ENCODE measurements around the gene MAFB. TPM values are rescaled to one million over a fixed set of nuclear protein-coding genes. Genes with fewer than 3 reads are reported as not detected.

The MAFB gene
- total RNA-seq, 1 experiment from 2014 or later: 0.88 TPM

- CTCF ChIA-PET: no interaction called here
- Histone ChIP-seq H3K36me3 (ENCODE audit: control insufficient read depth, insufficient read depth, low read length) (no peaks in the 10 kb centered on the region), H3K4me3 (ENCODE audit: low read depth, low read length) (no peak overlapping the region), H3K27me3 (replicated peaks; ENCODE audit: control insufficient read depth, insufficient read depth, low read length) (no peaks in the 10 kb centered on the region; the same call in 1 of the 2 replicates), H3K9me3 (no peaks in the 10 kb centered on the region), H3K4me1 (no peaks in the 10 kb centered on the region)
- intact Hi-C loops (cut with micrococcal nuclease; ENCODE audit: unreplicated experiment): no loop called here
- TF ChIP-seq CTCF (IDR thresholded peaks at IDR 0.05; ENCODE audit: insufficient read depth in 1 of 2, low read depth in 1 of 2, low read length in 1 of 2, severe bottlenecking in 1 of 2, unreplicated experiment in 1 of 2): no peak
- no peaks in the 10 kb centered on the region for H3K4me1 Mint-ChIP-seq (ENCODE audit: low read depth, unreplicated experiment)
- H3K36me3 Mint-ChIP-seq (ENCODE audit: insufficient read depth, unreplicated experiment): no peaks in the 10 kb centered on the region
- DNase-seq: no peak
- no peak overlapping the region for H3K4me3 Mint-ChIP-seq (ENCODE audit: unreplicated experiment)
- H3K27ac Mint-ChIP-seq (ENCODE audit: unreplicated experiment): no peak overlapping the region
- POLR2A ChIA-PET: no interaction called here
- BruUV-seq (replicated peaks): no TSS peak
- H3K9me3 Mint-ChIP-seq (ENCODE audit: unreplicated experiment): no peaks in the 10 kb centered on the region
- peaks cover 2% of the 10 kb centered on the region for H3K27me3 Mint-ChIP-seq (ENCODE audit: insufficient read depth, unreplicated experiment)
Observed at GRCh38 chr20:40651151-40651550, 37.9 kb downstream of the MAFB start.

- ChIA-PET POLR2A (no interaction called here), CTCF (no interaction called here)
- no peaks in the 10 kb centered on the region; the same call in 1 of the 2 replicates for H3K27me3 ChIP-seq (replicated peaks; ENCODE audit: control insufficient read depth, insufficient read depth, low read length)
- BruUV-seq (replicated peaks): no TSS peak
- H3K36me3 Mint-ChIP-seq (ENCODE audit: insufficient read depth, unreplicated experiment): no peaks in the 10 kb centered on the region
- H3K4me1 Mint-ChIP-seq (ENCODE audit: low read depth, unreplicated experiment): no peaks in the 10 kb centered on the region
- H3K27me3 Mint-ChIP-seq (ENCODE audit: insufficient read depth, unreplicated experiment): peaks cover 2% of the 10 kb centered on the region
- no peak for TF ChIP-seq CTCF (IDR thresholded peaks at IDR 0.05; ENCODE audit: insufficient read depth in 1 of 2, low read depth in 1 of 2, low read length in 1 of 2, severe bottlenecking in 1 of 2, unreplicated experiment in 1 of 2)
- no peak overlapping the region for H3K4me3 Mint-ChIP-seq (ENCODE audit: unreplicated experiment)
- intact Hi-C loops (cut with micrococcal nuclease; ENCODE audit: unreplicated experiment): no loop called here
- no peak overlapping the region for H3K4me3 ChIP-seq (ENCODE audit: low read depth, low read length)
- H3K9me3 Mint-ChIP-seq (ENCODE audit: unreplicated experiment): no peaks in the 10 kb centered on the region
- no peak for DNase-seq
- no peak overlapping the region for H3K27ac Mint-ChIP-seq (ENCODE audit: unreplicated experiment)
- H3K4me1 ChIP-seq: no peaks in the 10 kb centered on the region
- H3K36me3 ChIP-seq (ENCODE audit: control insufficient read depth, insufficient read depth, low read length): no peaks in the 10 kb centered on the region
- no peaks in the 10 kb centered on the region for H3K9me3 ChIP-seq
Observed at GRCh38 chr20:40650707-40651106, 38.3 kb downstream of the MAFB start.

- no peaks in the 10 kb centered on the region for H3K4me1 Mint-ChIP-seq (ENCODE audit: low read depth, unreplicated experiment)
- ChIA-PET CTCF (interaction anchor here (2.1 kb wide), 1 partner anchor 41 kb away, joined by 13 read pairs; the partner anchor contains the start of gene MAFB), POLR2A (interaction anchor here (0.9 kb wide), 1 partner anchor 41 kb away, joined by 3 read pairs; no protein-coding TSS in a partner anchor)
- peaks cover 3% of the 10 kb centered on the region for H3K27me3 Mint-ChIP-seq (ENCODE audit: insufficient read depth, unreplicated experiment)
- H3K4me3 Mint-ChIP-seq (ENCODE audit: unreplicated experiment): no peak overlapping the region
- no peak for TF ChIP-seq CTCF (IDR thresholded peaks at IDR 0.05; ENCODE audit: insufficient read depth in 1 of 2, low read depth in 1 of 2, low read length in 1 of 2, severe bottlenecking in 1 of 2, unreplicated experiment in 1 of 2)
- no peaks in the 10 kb centered on the region for H3K4me1 ChIP-seq
- no TSS peak for BruUV-seq (replicated peaks)
- no peaks in the 10 kb centered on the region for H3K36me3 Mint-ChIP-seq (ENCODE audit: insufficient read depth, unreplicated experiment)
- intact Hi-C loops (cut with micrococcal nuclease; ENCODE audit: unreplicated experiment): no loop called here
- no peak overlapping the region for H3K27ac Mint-ChIP-seq (ENCODE audit: unreplicated experiment)
- DNase-seq: no peak
- no peak overlapping the region for H3K4me3 ChIP-seq (ENCODE audit: low read depth, low read length)
- no peaks in the 10 kb centered on the region for H3K9me3 Mint-ChIP-seq (ENCODE audit: unreplicated experiment)
- H3K9me3 ChIP-seq: no peaks in the 10 kb centered on the region
- no peaks in the 10 kb centered on the region; the same call in 1 of the 2 replicates for H3K27me3 ChIP-seq (replicated peaks; ENCODE audit: control insufficient read depth, insufficient read depth, low read length)
- H3K36me3 ChIP-seq (ENCODE audit: control insufficient read depth, insufficient read depth, low read length): no peaks in the 10 kb centered on the region
Observed at GRCh38 chr20:40648210-40649072, 40.6 kb downstream of the MAFB start.

Data from Caco-2 (cell line).